IPS-NIHi7 (cell line): ENCODE data around the gene EMC10.
"Not testable (repeated sequence)": the region's sequence is repeated elsewhere in the genome, so short reads cannot be mapped to it uniquely, and the experiment has no call there.

ENCODE experiments used
- DNase-seq: peaks from one replicate; pipeline ENCODE4 v3.0.0; 2012; ENCODE audit warnings: mixed read lengths; ENCODE audit errors: extremely low spot score

EMC10 gene

GRCh38 chr19:50476224-50476906 lies at the start of gene EMC10, which contains the start of gene GARIN5A:
Gene EMC10 (plus strand): TSS chr19:50476507. CDS start chr19:50476545, 38 bp downstream.
Gene GARIN5A (minus strand): TSS chr19:50476848. CDS start chr19:50476388, 460 bp downstream.
- DNase-seq, result peak; percentile 100

- no peak for DNase-seq
Measured at GRCh38 chr19:50427318-50427925, 48.9 kb upstream of the EMC10 start.

- DNase-seq, result peak; percentile 67
Measured at GRCh38 chr19:50427997-50428425, 48.3 kb upstream of the EMC10 start.

GRCh38 chr19:50428772-50429463 lies 47.4 kb upstream of the EMC10 start:
- no peak for DNase-seq

- no peak for DNase-seq
Measured at GRCh38 chr19:50430888-50431342, 45.4 kb upstream of the EMC10 start.

- peak; percentile 95 for DNase-seq
Measured at GRCh38 chr19:50431343-50432220, 44.7 kb upstream of the EMC10 start.

- peak; percentile 62 for DNase-seq
Measured at GRCh38 chr19:50432221-50433028, 43.9 kb upstream of the EMC10 start, which contains the start of gene MYBPC2. Gene MYBPC2 (plus strand): TSS chr19:50432892. CDS start chr19:50432954, 62 bp downstream.

GRCh38 chr19:50433201-50434180 lies 42.8 kb upstream of the EMC10 start:
- DNase-seq, result no peak

- DNase-seq, result no peak
Measured at GRCh38 chr19:50434525-50434924, 41.8 kb upstream of the EMC10 start.

- DNase-seq, result no peak
Measured at GRCh38 chr19:50435221-50435620, 41.1 kb upstream of the EMC10 start.

- no peak for DNase-seq
Measured at GRCh38 chr19:50435627-50436026, 40.7 kb upstream of the EMC10 start.

GRCh38 chr19:50437862-50438449 lies 38.4 kb upstream of the EMC10 start:
- DNase-seq, result no peak

GRCh38 chr19:50439130-50439529 lies 37.2 kb upstream of the EMC10 start:
- not testable (repeated sequence) for DNase-seq

GRCh38 chr19:50444059-50444458 lies 32.2 kb upstream of the EMC10 start:
- DNase-seq, result no peak

GRCh38 chr19:50447053-50447452 lies 29.3 kb upstream of the EMC10 start:
- no peak for DNase-seq

- DNase-seq, result no peak
Measured at GRCh38 chr19:50447750-50448149, 28.6 kb upstream of the EMC10 start.

GRCh38 chr19:50449236-50449899 lies 26.9 kb upstream of the EMC10 start:
- no peak for DNase-seq
